ENCODE results near the gene ESR2.
"Not testable (repeated sequence)": the region's sequence is repeated elsewhere in the genome, so short reads cannot be mapped to it uniquely, and the experiment has no call there.

Gene ESR2

DNA sequence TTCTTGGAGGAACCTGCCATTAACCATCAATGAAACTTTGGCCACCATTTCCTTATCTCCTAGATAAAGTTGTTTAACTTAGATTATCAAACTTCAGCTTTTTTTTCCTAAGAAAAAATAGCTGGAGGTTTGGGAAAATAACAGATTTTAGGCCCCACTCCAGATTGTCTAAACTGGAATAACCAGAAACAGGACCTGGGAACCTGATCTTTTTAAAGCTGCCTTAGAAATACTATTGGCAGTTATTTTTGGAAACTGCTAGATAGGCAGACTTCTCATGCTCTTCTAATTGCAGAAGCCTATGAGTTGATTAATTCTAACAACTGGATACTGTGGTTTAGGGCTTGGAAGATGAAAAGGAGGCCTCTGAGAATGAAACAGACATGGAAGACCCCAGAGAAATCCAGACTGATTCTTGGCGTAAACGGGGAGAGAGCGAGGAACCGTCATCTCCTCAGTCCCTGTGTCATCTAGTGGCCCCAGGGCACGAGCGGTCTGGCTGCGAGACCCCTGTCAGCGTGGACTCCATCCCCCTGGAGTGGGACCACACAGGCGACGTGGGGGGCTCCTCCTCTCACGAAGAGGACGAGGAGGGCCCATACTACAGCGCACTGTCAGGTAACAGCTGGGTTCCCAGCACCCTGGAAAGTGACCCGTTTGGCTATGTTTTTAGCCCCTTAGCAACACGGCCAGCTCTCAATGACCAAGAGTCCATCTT is 80.2 kb downstream of the ESR2 start:
- H3K27me3 ChIP-seq (replicated peaks) = no peaks in the 10 kb centered on the region
- no peak overlapping the region for H3K4me3 ChIP-seq (ENCODE audit: low read depth, low read length)
- TF ChIP-seq, protein P1, sequence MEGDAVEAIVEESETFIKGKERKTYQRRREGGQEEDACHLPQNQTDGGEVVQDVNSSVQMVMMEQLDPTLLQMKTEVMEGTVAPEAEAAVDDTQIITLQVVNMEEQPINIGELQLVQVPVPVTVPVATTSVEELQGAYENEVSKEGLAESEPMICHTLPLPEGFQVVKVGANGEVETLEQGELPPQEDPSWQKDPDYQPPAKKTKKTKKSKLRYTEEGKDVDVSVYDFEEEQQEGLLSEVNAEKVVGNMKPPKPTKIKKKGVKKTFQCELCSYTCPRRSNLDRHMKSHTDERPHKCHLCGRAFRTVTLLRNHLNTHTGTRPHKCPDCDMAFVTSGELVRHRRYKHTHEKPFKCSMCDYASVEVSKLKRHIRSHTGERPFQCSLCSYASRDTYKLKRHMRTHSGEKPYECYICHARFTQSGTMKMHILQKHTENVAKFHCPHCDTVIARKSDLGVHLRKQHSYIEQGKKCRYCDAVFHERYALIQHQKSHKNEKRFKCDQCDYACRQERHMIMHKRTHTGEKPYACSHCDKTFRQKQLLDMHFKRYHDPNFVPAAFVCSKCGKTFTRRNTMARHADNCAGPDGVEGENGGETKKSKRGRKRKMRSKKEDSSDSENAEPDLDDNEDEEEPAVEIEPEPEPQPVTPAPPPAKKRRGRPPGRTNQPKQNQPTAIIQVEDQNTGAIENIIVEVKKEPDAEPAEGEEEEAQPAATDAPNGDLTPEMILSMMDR (IDR thresholded peaks at IDR 0.05; ENCODE audit: low read depth, low read length, missing control alignments) = no peak
- no peak overlapping the region for H3K27ac ChIP-seq
- in situ Hi-C loops (cut with HindIII; ENCODE audit: low pct_ligation_motif_present, low sequenced_read_pairs) = no loop called here
- no peaks in the 10 kb centered on the region for H3K36me3 ChIP-seq (replicated peaks)
- DNase-seq = no peak

DNA sequence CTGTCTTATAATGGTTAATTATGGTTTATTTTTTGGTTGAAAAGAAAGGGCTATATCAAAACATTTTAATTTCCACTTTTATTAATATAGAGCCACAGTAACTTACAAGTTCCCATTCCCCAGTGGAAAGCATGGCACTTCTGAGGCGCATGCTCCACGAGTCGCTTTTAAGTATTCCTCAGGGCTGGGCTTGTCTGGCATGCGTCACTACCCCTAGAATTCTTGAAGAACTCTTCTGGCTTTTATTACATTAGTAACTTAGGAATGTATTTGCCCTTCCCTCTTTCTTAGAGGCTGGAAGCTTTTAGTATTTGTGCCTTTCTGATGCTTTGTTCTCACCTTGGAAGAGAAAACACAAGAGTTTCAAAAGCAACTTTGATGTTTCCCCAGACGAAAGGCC is 81.1 kb downstream of the ESR2 start:
- TF ChIP-seq, protein P1 (IDR thresholded peaks at IDR 0.05; ENCODE audit: low read depth, low read length, missing control alignments) = no peak
- H3K27ac ChIP-seq = no peak overlapping the region
- no peak for DNase-seq
- in situ Hi-C loops (cut with HindIII; ENCODE audit: low pct_ligation_motif_present, low sequenced_read_pairs) = no loop called here
- H3K27me3 ChIP-seq (replicated peaks) = no peaks in the 10 kb centered on the region
- no peak overlapping the region for H3K4me3 ChIP-seq (ENCODE audit: low read depth, low read length)
- H3K36me3 ChIP-seq (replicated peaks) = no peaks in the 10 kb centered on the region

DNA sequence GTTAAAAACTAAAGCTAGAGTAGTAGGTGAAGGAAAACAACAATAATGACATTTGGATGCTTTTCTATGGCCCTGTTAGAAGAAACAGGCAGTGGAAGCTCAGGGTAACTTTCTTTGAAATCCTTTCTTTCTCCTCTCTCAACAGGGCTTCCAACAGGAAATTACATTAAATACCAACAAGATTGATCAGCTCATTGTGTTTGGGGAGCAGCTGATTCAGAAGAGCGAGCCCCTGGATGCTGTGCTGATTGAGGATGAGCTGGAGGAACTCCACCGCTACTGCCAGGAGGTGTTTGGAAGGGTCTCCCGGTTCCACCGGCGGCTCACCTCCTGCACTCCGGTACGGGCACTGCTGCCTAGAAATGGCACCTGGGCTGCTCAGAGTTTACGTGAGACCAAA is 81.5 kb downstream of the ESR2 start:
- DNase-seq = no peak

DNA sequence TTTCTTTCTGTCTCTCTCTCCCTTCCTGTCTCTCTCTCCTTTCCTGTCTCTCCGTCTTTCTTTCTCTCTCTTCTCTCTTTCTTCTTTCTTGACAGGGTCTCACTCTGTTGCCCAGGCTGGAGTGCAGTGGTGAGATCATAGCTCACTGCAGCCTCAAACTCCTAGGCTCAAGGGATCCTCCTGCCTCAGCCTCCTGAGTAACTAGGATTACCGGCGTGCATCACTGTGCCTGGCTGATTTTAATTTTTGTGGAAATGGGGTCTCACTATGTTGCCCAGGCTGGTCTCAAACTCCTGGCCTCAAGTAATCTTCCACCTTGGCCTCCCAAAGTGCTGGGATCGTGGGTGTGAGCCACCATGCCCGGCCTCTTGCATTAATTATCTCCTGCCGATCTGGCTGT is 83.3 kb downstream of the ESR2 start:
- H3K27ac ChIP-seq; in situ Hi-C loops (cut with HindIII; ENCODE audit: low pct_ligation_motif_present, low sequenced_read_pairs); DNase-seq; H3K4me3 ChIP-seq (ENCODE audit: low read depth, low read length); H3K27me3 ChIP-seq (replicated peaks); H3K36me3 ChIP-seq (replicated peaks): not testable (repeated sequence)

More for the DNA sequence above, 81.5 kb downstream of the ESR2 start:
- TF ChIP-seq, protein P1 (IDR thresholded peaks at IDR 0.05; ENCODE audit: low read depth, low read length, missing control alignments) = no peak
- in situ Hi-C loops (cut with HindIII; ENCODE audit: low pct_ligation_motif_present, low sequenced_read_pairs) = no loop called here
- Histone ChIP-seq H3K4me3 (ENCODE audit: low read depth, low read length) (no peak overlapping the region), H3K27me3 (replicated peaks) (no peaks in the 10 kb centered on the region), H3K36me3 (replicated peaks) (no peaks in the 10 kb centered on the region), H3K27ac (no peak overlapping the region)

DNA sequence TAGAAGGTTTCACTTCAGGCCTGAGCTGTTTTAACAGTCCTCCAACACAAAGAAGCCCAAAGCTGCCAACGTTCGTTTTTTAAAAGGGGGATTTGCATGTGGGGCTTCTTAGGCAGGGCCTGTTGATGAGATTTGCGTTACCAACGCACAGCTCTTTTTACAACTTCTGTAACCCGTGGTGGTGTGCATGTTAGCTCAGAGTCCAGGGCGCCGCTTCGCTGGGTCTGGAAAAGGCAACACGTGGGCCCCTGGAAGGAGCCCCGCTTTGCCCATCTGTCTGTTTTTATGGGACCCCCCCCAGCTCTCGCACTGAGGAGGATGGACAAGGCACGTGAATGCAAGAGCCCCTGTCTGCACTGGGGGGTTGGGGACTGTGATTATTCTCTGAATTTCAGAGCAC is 84.0 kb downstream of the ESR2 start:
- no peaks in the 10 kb centered on the region for H3K27me3 ChIP-seq (replicated peaks)
- H3K27ac ChIP-seq = no peak overlapping the region
- TF ChIP-seq, protein P1 (IDR thresholded peaks at IDR 0.05; ENCODE audit: low read depth, low read length, missing control alignments) = no peak
- in situ Hi-C loops (cut with HindIII; ENCODE audit: low pct_ligation_motif_present, low sequenced_read_pairs) = no loop called here
- H3K36me3 ChIP-seq (replicated peaks) = no peaks in the 10 kb centered on the region
- DNase-seq = no peak
- H3K4me3 ChIP-seq (ENCODE audit: low read depth, low read length) = no peak overlapping the region

DNA sequence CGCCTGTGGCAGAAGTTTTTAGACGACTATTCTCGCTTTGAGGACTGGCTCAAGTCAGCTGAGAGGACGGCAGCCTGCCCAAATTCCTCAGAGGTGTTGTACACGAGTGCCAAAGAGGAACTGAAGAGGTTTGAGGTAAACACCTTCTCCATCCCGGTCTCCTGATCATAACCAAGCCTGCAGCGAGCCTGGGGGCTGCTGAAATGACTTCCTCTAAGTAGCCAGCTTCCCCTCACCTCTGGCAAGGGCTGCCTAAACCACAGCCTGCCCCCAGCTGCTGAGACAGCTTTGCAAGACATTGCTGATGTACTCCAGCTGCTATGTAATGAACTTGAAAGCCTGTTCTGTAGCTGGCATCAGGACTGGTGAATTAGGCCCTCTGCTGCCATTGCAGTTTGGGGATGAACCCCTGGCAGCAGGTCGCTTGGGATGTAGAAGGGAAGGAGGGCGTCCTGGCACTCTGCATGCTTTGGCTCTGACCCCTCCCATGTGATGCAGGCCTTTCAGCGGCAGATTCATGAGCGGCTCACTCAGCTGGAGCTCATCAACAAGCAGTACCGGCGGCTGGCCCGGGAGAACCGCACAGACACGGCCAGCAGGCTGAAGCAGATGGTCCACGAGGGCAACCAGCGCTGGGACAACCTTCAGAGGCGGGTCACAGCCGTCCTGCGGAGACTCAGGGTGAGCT is 84.6 kb downstream of the ESR2 start:
- no peak for DNase-seq
- H3K4me3 ChIP-seq (ENCODE audit: low read depth, low read length) = no peak overlapping the region
- H3K27me3 ChIP-seq (replicated peaks) = no peaks in the 10 kb centered on the region

More for the DNA sequence above, 84.6 kb downstream of the ESR2 start:
- TF ChIP-seq, protein P1 (IDR thresholded peaks at IDR 0.05; ENCODE audit: low read depth, low read length, missing control alignments) = no peak
- H3K27ac ChIP-seq = no peak overlapping the region
- no peaks in the 10 kb centered on the region for H3K36me3 ChIP-seq (replicated peaks)
- in situ Hi-C loops (cut with HindIII; ENCODE audit: low pct_ligation_motif_present, low sequenced_read_pairs) = no loop called here

Data from brain microvascular endothelial cell (primary cell).